CD4-positive, alpha-beta T cell treated with Interleukin-4 for 1 hour (primary cell): ENCODE data around the gene TCERG1L.
"Not testable (repeated sequence)": the region's sequence is repeated elsewhere in the genome, so short reads cannot be mapped to it uniquely, and the experiment has no call there.

ENCODE experiments used
- DNase-seq, 2 donors: peaks; one replicate each; pipeline ENCODE4 v3.0.0-alpha.2; 2020 to 2022

Gene TCERG1L

DNA sequence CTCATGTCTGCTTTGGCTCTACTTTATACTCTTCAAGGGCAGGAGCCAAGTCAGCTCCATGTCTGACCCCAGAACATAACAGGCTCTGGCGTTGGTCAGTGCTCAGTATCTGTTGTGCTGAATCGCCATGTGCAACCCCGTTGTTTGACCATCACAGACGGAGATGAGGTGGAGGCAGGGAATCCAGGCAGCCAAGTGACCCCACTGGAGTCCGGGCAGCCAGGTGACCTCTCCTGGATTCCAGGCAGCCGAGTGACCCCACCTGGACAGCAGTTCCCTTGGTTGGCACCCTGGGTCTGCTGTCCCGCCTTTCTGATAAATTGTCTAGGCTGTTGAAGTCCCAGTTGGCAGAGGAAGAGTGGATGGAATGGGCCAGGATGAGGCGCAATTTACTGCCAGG is 232.2 kb downstream of the TCERG1L start:
- DNase-seq, result no peak

DNA sequence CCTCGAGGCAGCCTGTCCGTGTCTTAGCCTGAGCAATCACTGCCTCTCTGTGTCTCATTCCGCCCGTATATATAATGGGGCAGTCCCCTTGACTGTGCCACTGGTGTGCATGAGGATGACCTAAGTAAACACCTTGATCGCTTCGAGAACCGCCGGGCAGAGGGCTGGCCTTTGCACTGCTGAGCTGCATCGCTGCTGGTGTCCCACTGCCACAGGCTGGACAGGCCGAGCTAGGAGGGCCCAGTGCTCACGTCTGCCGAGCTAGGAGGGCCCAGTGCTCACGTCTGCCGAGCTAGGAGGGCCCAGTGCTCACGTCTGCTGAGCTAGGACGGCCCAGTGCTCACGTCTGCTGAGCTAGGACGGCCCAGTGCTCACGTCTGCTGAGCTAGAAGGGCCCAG is 232.6 kb downstream of the TCERG1L start:
- not testable (repeated sequence) for DNase-seq

DNA sequence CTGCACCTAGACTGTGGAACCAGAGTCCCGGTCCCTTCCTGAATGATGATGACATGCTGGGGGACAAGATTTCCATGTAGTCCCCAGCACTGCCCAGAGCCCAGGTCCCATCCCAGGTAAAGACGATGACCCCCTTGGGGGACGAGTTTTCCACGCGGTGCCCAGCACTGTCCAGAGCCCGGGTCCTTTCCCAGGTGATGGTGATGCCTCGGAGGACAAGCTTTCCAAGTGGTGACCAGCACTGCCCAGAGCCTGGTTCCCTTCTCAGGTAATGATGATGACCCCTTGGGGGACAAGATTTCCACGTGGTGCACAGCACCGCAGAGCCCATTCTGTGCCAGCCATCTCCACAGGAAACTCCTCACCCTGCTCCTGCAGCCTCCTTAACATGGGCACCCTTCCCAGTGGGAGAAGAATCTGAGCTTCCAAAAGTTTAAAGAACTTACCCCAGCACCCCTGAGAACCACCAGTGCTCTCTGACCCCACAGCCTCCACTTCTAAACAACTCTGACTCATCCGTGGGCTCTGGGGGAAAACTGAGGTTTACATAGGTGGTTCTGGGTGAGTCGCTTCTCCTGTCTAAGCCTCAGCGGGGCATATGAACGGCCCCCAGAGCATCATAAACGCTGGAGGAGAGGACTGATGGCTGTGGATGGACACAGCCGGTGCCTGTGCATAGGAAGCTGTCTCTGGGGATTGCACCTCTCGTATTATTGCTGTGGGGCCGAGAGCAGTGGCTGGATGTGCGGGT is 233.2 kb downstream of the TCERG1L start:
- no peak for DNase-seq

DNA sequence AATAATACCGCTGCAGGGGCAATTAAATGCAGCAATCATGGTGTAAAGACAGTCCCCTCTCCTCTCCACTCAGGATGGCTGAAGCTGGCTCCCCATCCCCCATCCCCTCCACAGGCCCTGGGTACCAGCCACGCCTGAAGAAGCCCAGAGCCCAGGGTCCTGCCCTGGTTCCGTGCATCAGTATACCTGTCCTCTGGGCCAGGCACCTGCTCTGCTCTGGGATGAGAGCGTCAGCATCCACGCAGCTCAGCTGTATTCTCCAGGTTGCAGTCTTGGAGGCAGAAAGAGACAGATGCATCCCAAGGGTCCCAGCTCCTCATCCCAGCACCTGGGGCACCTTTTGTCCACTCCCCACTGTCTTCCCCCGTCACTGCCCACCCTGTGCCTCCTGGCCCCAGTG is 233.8 kb downstream of the TCERG1L start:
- DNase-seq, result no peak

DNA sequence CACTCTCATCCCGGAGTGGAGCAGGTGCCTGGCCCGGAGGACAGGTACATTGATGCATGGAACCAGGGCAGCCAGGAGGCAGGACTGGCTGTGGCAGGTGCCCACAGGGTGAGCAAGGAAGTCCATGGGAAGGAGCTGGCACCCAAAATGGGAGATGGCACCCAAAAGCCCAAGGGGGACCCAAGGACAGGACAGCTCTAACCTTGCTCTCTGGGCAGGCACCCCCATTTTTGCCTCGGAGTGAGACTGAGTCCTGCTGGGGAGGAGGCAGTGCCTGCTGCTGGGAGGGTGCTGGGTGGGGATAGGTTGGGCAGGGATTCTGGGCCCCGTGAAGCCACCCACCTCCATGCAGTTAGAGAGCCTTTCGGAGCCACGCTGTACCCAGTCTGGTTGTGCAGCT is 234.5 kb downstream of the TCERG1L start:
- DNase-seq, result no peak

DNA sequence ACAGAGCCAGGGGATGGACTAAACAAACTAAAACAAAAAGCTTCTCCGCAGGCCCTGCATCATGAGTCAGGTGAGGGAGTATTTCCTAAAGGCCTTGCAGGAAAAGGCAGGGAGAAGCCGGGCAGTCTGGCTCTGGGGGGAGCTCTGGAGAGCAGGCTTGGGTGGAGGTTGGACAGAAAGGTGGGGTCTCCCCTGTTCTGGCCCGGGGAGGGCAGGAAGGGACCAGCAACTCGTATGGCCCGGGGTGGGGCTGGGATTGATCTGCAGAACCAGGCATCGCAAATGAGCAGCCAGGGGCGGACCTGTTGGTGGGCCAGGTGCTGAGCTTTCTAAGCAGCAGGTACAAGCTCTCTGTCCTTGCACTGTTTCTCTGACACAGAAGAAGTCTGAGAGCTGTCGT is 235.2 kb downstream of the TCERG1L start:
- no peak for DNase-seq

DNA sequence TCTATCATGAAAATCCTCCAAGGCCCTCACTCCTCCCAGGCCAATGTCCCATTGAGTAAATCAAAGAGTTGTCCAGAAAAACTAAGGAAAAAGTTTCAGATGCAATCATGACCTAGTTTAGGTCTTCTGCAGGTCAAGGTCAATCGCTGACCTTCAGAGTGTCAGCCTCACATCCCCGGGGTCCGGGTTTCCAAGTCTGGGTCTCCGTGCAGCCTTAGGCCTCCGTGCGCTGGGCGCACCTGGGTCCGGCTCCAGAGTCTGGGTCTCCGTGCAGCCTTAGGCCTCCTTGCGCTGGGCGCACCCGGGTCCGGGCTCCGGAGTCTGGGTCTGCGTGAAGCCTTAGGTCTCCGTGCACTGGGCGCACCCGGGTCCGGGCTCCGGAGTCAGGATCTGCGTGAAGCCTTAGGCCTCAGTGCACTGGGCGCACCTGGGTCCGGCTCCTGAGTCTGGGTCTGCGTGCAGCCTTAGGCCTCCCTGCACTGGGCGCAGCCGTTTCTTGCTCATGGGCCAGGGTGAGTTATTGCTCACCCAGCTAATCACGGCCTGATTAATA is 236.2 kb downstream of the TCERG1L start:
- no peak for DNase-seq

DNA sequence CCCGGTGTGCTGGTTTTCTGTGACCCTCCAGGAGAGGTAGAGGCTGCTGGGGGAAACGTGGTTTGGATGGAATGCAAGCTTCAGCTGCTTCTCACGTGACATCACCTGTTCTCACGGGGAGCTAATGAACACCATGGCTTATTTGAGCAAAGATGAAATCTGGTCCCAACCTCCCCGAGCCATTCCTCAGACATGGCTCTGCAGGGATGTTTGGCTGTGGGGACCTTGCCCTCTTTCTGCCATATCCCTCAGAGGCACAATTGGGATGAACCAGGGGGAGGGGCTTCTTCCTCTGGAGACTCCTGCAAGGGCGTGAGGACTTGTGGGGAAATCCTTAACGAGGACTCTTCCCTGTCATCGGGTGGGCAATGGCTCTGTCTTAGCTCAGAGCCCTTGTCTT is 236.8 kb downstream of the TCERG1L start:
- DNase-seq, result no peak

DNA sequence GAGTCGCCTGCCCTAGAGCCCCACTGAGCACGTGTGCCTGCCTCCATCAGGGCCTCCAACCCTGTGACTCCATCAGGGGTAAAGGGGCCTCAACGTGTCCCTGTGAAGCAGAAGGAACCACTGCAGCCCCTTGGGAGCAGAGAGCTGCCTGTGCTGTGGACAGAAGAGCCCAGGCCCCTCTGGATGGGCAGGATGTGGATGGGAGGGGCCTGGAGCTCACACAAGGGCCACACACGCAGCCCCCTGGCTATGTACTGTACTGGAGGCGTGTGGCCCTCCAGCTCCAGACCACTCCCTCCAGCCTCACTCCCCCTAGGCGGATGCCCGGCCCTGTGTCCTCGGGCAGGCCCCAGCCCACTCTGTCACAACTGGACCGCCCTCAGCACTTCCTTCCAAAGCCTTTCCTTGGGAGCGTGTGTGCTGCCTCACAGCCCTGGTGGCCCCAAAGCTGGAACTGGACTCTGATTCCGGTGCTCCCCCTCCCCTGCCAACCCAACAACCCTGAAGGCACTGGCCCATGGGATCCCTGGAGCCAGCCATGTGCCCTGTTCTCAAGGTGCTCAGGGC is 238.0 kb downstream of the TCERG1L start:
- DNase-seq, result no peak

DNA sequence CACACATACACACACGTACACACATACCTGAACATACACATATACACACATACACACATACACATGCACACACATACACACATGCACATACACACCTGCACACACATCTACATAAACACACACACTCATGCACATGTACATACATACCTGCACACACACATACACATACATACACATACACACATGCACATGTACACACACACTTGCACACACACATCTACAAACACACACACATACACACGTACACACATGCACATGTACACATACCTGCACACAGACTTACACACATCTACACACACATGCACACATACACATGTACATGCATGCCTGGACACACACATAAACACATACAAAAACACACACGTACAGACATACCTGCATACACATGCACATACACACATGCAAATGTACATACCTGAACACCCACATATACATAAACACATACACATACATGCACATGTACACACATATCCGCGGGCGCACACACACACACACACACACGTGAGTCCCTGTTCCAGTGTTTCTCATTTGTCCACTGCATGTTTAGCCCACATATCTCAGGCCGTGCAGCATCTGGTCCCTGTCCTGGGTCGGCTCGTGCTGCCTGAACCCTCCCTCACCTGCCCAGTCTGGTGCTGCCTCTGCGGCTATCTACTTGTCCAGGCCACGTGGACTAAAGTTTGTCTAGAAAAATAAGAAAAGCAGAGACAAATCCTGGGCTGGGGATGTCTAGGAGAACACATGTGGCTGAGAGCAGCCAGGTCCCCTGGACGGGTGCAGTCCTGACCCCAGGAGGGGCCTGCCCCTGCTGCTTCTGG is 238.7 kb downstream of the TCERG1L start:
- DNase-seq, result no peak

DNA sequence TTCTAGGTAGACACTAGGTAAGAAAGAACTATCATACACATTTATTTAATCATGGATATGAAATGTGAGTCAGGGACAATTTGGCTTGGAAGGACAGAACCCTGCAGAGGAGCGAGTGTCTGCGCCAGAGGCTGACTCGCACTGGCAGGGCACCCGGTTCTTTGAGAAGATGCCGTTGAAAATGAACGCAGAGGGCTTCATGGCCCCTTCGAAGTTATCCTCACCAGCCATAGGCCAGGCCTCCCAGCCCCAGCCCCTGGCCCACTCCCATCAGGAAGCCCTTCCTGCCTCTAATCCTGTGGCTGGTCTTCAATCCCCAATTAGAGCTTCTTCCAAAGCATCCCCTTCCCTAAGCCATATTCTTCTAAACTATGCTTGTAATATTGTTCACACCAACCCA is 239.8 kb downstream of the TCERG1L start:
- DNase-seq, result no peak

DNA sequence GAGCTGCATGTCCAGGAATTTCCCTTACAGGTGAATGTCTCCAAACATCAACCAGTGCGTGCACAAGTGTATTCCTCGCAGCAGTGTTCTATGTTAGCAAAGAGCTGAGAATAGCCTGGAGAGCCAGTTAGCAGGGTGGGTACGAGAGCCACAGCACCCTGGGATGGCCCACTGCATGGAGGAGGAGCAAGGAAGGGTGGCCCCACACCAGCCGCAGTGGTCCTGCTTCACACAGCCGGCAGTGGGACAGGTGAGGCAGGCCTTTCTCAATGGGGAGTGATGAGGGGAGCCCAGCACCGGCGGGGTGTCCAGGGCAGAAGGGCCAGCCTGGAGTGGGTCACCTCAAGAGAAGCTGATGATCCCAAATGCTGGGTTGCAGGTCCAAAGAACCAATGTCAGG is 240.7 kb downstream of the TCERG1L start:
- no peak for DNase-seq

DNA sequence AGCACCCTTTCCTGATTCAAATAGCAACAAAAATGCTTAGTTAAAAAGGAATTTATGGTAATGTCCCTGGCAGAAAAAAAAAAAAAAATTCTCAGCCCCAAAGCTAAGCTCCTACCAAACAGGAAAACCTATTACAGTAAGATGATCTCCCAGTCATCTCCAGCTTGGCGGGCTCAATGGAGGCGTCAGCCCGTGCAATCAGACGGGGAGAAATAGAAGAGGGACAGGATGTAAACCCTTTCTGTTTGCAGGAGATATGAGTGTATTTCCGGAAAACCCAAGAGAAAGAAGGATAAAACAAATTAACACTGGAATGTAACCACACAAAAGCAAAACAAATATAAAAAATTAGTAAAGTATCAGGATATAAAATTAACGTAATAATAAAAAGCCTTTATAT is 242.8 kb downstream of the TCERG1L start:
- DNase-seq, result no peak

DNA sequence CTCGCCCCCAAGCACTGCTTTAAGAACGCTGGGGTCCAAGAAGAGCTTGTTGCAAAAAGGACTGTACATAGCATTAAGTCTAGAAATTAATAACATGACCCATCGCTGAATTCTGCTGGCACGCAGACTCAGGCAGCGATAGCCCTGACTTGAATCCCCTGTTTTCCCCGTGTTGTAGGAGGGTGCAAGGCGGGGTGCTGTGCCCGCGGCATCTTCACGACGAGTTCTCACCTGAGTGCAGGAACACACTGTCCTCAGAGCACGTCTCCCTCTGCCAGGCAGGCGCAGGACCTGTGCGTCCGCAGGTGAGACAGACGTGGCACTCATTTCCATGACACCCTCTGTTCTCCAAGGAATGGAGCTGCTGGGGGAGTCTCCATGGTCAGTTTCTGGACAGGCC is 243.2 kb downstream of the TCERG1L start:
- DNase-seq, result no peak

DNA sequence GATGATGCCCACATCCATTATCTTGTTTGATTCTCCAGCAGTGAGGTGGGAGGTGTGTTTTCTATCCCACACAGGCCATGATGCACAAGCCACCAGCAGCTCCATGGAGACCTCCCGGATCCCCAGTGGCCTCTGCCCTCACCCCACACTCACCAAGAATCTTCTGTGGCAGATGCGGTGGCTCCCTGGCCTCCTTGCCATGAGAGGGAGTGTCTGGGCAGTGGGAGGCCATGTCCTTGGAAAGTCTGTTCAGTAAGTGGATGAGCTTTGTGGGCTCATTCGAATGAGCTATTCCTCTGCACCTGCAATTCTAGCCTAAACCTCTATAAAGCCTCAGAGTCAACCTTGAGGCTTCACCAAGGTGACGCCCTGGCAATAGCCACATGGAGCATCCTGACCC is 243.8 kb downstream of the TCERG1L start:
- no peak for DNase-seq

DNA sequence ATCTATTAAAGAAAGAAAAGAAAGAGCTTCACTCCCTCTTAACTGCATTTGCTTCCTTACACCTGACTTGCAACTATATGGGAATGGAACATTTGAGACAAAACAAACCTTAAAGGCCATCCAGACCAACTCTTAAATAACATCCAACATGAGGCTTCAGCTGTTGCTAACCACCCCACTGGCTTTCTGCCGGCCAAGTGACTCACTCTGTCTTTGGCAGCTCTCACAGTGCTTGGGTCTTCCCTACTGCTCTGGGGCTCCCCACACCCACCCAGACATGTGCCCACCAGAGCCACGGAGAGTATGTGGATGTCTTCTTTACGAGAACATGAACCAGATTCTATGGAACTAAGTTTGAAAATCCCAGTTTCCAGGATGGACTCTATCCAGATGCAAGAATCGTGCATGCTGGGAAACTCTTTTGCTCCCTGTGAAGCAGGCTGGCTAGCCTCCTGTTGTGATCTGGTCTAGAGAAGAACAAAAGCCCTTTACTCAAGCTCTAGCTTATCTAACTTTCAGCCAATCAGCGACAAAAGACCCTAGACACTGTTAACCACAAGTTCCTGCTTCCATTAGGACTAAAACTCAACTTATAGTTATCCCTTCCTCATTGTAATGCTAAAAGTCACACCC is 245.7 kb downstream of the TCERG1L start:
- no peak for DNase-seq

DNA sequence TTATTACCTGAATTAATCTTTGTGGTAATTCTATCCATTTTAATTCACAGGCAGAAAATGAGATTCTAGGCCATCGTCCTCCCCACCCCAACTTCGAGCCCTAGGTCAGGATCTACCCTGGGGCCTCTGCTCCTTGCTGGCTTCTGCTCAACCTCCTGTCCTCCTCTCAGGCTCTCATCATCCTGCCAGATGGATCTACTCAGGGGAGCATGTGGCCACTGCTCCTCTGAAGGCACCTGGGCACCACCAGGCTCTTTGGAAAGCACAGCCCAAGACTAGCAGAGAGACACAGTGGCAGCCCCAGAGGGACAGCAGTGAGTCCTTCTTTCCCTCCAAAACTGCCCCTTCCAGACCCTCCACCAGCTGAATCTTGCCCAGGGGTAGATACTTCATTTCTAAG is 248.2 kb downstream of the TCERG1L start:
- no peak for DNase-seq

DNA sequence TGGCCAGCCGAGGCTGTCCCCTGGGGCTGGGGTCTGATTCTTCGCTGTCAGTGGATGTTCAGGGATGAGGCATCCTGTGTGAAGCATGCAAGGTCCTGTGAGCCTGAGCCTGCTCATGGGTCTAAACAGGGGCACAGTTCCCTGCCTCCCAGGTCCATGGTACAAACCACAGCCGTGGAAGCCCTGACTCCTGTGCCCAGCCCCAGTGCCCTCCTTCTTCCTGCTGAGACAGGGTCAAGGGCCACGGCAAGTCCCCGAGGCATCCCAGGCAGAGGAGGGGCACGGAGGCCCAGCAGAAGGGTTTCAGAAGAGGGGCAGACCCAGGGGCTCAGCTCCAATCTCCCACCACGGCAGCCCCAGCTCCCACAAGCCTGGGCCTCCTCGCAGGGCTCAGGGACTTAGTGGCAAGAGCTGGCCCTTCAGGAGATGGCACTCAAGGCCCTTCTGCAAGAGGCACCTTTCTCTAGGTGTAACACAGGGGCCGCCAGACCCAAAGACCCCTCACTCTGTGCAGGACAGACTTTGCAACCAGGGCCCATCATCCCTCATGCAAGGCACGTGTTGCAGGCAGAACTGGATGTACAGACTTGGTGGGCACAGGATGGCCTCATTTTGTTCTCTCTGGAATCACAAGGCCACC is 248.8 kb downstream of the TCERG1L start:
- DNase-seq, result no peak

DNA sequence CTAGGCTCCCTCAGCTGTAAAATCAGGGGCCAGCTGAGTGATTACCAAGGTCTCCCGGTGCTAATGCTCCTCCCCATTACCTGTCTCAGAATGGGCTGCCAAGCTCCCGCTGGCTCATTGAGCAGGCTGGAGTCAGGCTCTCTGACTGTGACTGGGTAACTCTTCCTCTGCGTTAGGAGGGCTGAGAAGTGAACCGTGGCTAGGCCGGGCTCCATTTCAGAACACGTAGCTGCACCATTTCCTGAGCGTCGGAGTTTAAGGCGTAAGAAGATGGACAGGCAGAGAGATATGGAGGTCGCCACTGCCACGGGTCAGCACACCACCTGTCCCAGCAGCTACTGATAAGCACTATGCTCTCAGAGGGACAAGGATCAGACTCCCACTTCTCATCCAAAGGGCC is 250.3 kb downstream of the TCERG1L start:
- DNase-seq, result no peak

DNA sequence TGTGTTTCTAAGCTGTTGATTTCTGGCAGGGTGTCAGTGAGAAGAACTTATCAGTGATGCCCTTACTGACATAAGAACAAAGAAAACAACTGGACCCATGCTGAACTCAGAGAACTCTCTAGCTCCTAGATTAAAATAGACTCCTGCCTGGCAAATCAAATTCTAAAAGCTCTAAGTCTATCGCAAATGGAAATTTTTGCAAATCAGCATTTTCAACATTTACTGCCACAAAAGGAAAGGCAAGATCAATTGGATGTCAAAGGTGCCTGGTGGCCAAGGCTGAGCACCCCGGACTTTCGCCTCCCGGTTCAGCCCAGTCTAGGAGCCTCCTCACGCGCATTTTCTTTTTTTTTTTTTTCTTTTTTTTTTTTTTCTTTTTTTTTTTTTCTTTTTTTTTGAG is 251.6 kb downstream of the TCERG1L start:
- no peak for DNase-seq

DNA sequence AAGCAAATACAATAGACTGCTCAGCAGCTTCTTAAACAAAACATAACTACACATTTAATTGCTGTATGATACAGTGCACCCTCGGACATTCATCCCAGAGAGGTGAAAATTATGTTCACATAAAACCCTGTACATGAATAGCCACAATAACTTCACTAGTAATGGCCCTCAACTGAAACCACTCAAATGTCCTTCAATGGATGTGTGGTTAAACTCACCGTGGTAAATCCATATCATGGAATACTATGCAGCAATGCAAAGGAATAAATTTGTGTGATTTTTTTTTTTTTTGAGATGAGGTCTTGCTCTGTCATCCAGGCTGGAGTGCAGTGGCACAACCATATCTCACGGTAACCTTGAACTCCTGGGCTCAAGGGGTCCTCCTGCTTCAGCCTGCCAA is 252.7 kb downstream of the TCERG1L start:
- no peak for DNase-seq

DNA sequence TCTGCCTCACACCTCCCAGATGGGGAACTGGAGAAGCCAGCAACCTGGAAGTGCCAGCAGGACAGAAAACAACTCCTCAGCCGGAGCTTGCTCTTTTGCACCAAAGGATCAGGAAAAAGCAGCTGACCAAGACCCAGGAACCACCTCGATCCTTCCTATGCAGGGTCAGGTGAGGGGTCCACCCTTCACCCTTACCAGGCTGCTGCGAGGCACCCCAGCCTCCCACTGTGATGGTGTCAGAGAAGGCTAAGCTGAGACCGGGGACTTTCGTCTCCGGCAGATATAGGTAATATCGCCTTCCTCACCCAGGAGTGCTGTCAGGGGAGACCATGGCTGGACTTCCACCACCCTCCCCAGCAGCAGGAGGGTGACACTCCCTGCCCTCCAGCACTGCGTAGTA is 254.7 kb downstream of the TCERG1L start:
- no peak for DNase-seq

DNA sequence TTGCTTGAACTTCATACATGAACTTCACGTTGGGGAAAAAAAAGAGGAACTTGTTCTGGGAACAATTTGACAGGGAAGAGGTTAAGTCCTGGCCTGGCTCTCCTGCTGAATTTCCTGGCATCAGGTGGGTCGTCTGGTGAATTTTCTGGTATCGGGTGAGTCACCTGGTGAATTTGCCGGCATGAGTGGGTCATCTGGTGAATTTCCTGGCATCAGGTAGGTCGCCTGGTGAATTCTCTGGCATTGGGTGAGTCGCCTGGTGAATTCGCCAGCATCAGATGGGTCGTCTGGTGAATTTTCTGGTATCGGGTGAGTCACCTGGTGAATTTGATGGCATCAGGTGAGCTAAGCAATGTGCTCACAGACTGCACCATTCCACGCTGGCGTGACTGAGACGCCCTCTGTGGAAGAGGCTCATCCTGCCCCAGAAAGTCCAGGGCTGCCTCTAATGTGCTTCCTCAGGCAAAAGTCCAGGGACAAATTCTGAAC is 255.4 kb downstream of the TCERG1L start:
- no peak for DNase-seq
